Activated T-helper 17 cell treated with anti-CD3 and anti-CD28 coated beads, Interleukin-2, amount 50 U/mL, for 72 hours (primary cell): ENCODE measurements around the gene MEAK7. TPM values are rescaled to one million over a fixed set of nuclear protein-coding genes. Genes with fewer than 3 reads are reported as not detected.
A peak's percentile ranks its signal among the peaks of the same experiment; 100 is the strongest.

Source experiments
- ATAC-seq: fragments of 150-1000 bp; cut with Tn5 transposase; replicated peaks from 2 replicates; pipeline ENCODE4 v1.10.0; 2021; ENCODE audit warnings: mild to moderate bottlenecking, moderate library complexity
- H3K27ac Mint-ChIP-seq: one replicate; pipeline ENCODE4 v1.8.0; 2022; ENCODE audit warnings: mixed read lengths
- H3K27me3 Mint-ChIP-seq: one replicate; pipeline ENCODE4 v1.8.0; 2022; ENCODE audit warnings: mixed read lengths
- H3K36me3 Mint-ChIP-seq: one replicate; pipeline ENCODE4 v1.8.0; 2022; ENCODE audit warnings: low read depth, mild to moderate bottlenecking, mixed read lengths
- H3K4me1 Mint-ChIP-seq: one replicate; pipeline ENCODE4 v1.8.0; 2022; ENCODE audit warnings: mixed read lengths
- H3K4me3 Mint-ChIP-seq: one replicate; pipeline ENCODE4 v1.8.0; 2022; ENCODE audit warnings: mild to moderate bottlenecking, mixed read lengths
- H3K9me3 Mint-ChIP-seq: one replicate; pipeline ENCODE4 v1.8.0; 2022; ENCODE audit warnings: mixed read lengths
- total RNA-seq, 2 donors: library from RNA; stranded (reverse); gene quantifications; one replicate each; pipeline ENCODE4 v1.2.3, GENCODE V29; 2022

The MEAK7 gene
- total RNA-seq, 2 donors from 2014 or later, result 18.5 to 28.5 TPM

GRCh38 chr16:84463221-84463620 is 41.2 kb downstream of the MEAK7 start:
- Mint-ChIP-seq H3K4me3 (no peak overlapping the region), H3K36me3 (peaks cover 28% of the 10 kb centered on the region)

GRCh38 chr16:84462296-84463210 is 41.9 kb downstream of the MEAK7 start:
- peak; percentile 63 for ATAC-seq

More at GRCh38 chr16:84463221-84463620, 41.2 kb downstream of the MEAK7 start:
- ATAC-seq, result no peak
- Mint-ChIP-seq H3K27me3 (no peaks in the 10 kb centered on the region), H3K27ac (peak overlapping the region; percentile 5), H3K9me3 (peaks cover 7% of the 10 kb centered on the region), H3K4me1 (no peaks in the 10 kb centered on the region)

GRCh38 chr16:84461413-84462295 is 42.8 kb downstream of the MEAK7 start:
- ATAC-seq, result no peak
- Mint-ChIP-seq H3K36me3 (peaks cover 13% of the 10 kb centered on the region), H3K9me3 (no peaks in the 10 kb centered on the region), H3K27me3 (no peaks in the 10 kb centered on the region), H3K27ac (no peak overlapping the region), H3K4me3 (no peak overlapping the region), H3K4me1 (no peaks in the 10 kb centered on the region)

More at GRCh38 chr16:84462296-84463210, 41.9 kb downstream of the MEAK7 start:
- Mint-ChIP-seq H3K4me1 (no peaks in the 10 kb centered on the region), H3K36me3 (peaks cover 22% of the 10 kb centered on the region), H3K27ac (no peak overlapping the region), H3K9me3 (peaks cover 4% of the 10 kb centered on the region), H3K27me3 (no peaks in the 10 kb centered on the region), H3K4me3 (no peak overlapping the region)

GRCh38 chr16:84461029-84461412 is 43.4 kb downstream of the MEAK7 start:
- Mint-ChIP-seq H3K9me3 (no peaks in the 10 kb centered on the region), H3K36me3 (peaks cover 6% of the 10 kb centered on the region), H3K4me3 (no peak overlapping the region), H3K27me3 (no peaks in the 10 kb centered on the region), H3K4me1 (no peaks in the 10 kb centered on the region), H3K27ac (no peak overlapping the region)
- no peak for ATAC-seq

GRCh38 chr16:84460406-84461028 is 43.9 kb downstream of the MEAK7 start:
- no peaks in the 10 kb centered on the region for H3K27me3 Mint-ChIP-seq
- no peak overlapping the region for H3K27ac Mint-ChIP-seq
- H3K4me1 Mint-ChIP-seq, result no peaks in the 10 kb centered on the region
- no peak overlapping the region for H3K4me3 Mint-ChIP-seq
- no peak for ATAC-seq
- H3K9me3 Mint-ChIP-seq, result no peaks in the 10 kb centered on the region
- H3K36me3 Mint-ChIP-seq, result peaks cover 1% of the 10 kb centered on the region

- Mint-ChIP-seq H3K4me3 (no peak overlapping the region), H3K4me1 (no peaks in the 10 kb centered on the region), H3K27me3 (no peaks in the 10 kb centered on the region), H3K9me3 (no peaks in the 10 kb centered on the region), H3K27ac (no peak overlapping the region), H3K36me3 (no peaks in the 10 kb centered on the region)
- no peak for ATAC-seq
Observed at GRCh38 chr16:84459941-84460405, 44.5 kb downstream of the MEAK7 start.

- no peaks in the 10 kb centered on the region for H3K27me3 Mint-ChIP-seq
- no peaks in the 10 kb centered on the region for H3K4me1 Mint-ChIP-seq
- no peaks in the 10 kb centered on the region for H3K36me3 Mint-ChIP-seq
- no peaks in the 10 kb centered on the region for H3K9me3 Mint-ChIP-seq
- no peak overlapping the region for H3K27ac Mint-ChIP-seq
- no peak for ATAC-seq
- H3K4me3 Mint-ChIP-seq, result no peak overlapping the region
Observed at GRCh38 chr16:84459533-84459894, 44.9 kb downstream of the MEAK7 start.

- Mint-ChIP-seq H3K4me3 (no peak overlapping the region), H3K36me3 (no peaks in the 10 kb centered on the region), H3K27ac (no peak overlapping the region), H3K4me1 (no peaks in the 10 kb centered on the region), H3K9me3 (no peaks in the 10 kb centered on the region), H3K27me3 (no peaks in the 10 kb centered on the region)
- no peak for ATAC-seq
Observed at GRCh38 chr16:84458606-84459532, 45.6 kb downstream of the MEAK7 start.

- no peak for ATAC-seq
- Mint-ChIP-seq H3K4me3 (no peak overlapping the region), H3K27ac (no peak overlapping the region)
Observed at GRCh38 chr16:84455031-84455430, 49.4 kb downstream of the MEAK7 start.

More at GRCh38 chr16:84455031-84455430, 49.4 kb downstream of the MEAK7 start:
- H3K27me3 Mint-ChIP-seq, result no peaks in the 10 kb centered on the region
- no peaks in the 10 kb centered on the region for H3K9me3 Mint-ChIP-seq
- no peaks in the 10 kb centered on the region for H3K36me3 Mint-ChIP-seq
- H3K4me1 Mint-ChIP-seq, result no peaks in the 10 kb centered on the region

Other genes starting within 250 kb of the MEAK7 start
- under 1 TPM in 1 of 2 donors, not detected in 1; 0.90 TPM for gene WFDC1, start 209.8 kb downstream of the MEAK7 start, total RNA-seq
- gene ATP2C2, start 136.1 kb downstream of the MEAK7 start, total RNA-seq, result not detected
- 100 to 1,000 TPM; 250 to 505 TPM for gene COTL1, start 113.4 kb upstream of the MEAK7 start, total RNA-seq
- 10 to 100 TPM; 52.3 to 65.5 TPM for gene KLHL36, start 143.9 kb upstream of the MEAK7 start, total RNA-seq
- gene USP10, start 195.3 kb upstream of the MEAK7 start, total RNA-seq, result 100 to 1,000 TPM in 1 of 2 donors, 10 to 100 TPM in 1; 93.4 to 127 TPM